NT2/D1 (cell line): Measurements from ENCODE around the gene IGFBPL1.
"Not testable (repeated sequence)": the region's sequence is repeated elsewhere in the genome, so short reads cannot be mapped to it uniquely, and the experiment has no call there.

Experiments
- DNase-seq: peaks from one replicate; pipeline ENCODE4 v3.0.0-alpha.2; 2011; ENCODE audit warnings: low read depth, low spot score
- H3K27me3 ChIP-seq: 2 replicates; pipeline ENCODE4 v1.6.0; 2011; ENCODE audit warnings: mild to moderate bottlenecking; ENCODE audit not compliant: insufficient read length, insufficient read depth
- H3K36me3 ChIP-seq: 2 replicates; pipeline ENCODE4 v1.6.1; 2011; ENCODE audit warnings: mild to moderate bottlenecking, low read length, mixed read lengths; ENCODE audit not compliant: insufficient read depth, insufficient read length
- H3K4me1 ChIP-seq: 2 replicates; pipeline ENCODE4 v1.5.1; 2011; ENCODE audit not compliant: insufficient read depth, insufficient read length
- H3K4me3 ChIP-seq: 2 replicates; pipeline ENCODE4 v1.5.1; 2011; ENCODE audit warnings: low read depth; ENCODE audit not compliant: insufficient read length
- H3K9ac ChIP-seq: 2 replicates; pipeline ENCODE4 v1.6.0; 2011; ENCODE audit warnings: low read depth; ENCODE audit not compliant: insufficient read length
- H3K9me3 ChIP-seq: 2 replicates; pipeline ENCODE4 v1.5.1; 2011; ENCODE audit warnings: mild to moderate bottlenecking, low read length; ENCODE audit not compliant: insufficient read depth
- SUZ12 ChIP-seq: IDR thresholded peaks from 2 replicates; pipeline ENCODE4 v1.6.1; 2011; ENCODE audit not compliant: insufficient read length, insufficient read depth; ENCODE audit errors: extremely low read depth
- YY1 ChIP-seq: IDR thresholded peaks from 2 replicates; pipeline ENCODE4 v1.6.1; 2011; ENCODE audit not compliant: insufficient read length, insufficient read depth
- ZNF274 ChIP-seq: IDR thresholded peaks from 2 replicates; pipeline ENCODE4 v1.6.1; 2011; ENCODE audit warnings: mild to moderate bottlenecking, low read depth, low read length

IGFBPL1 gene

GRCh38 chr9:38423973-38424843 is at the start of gene IGFBPL1:
TSS of gene IGFBPL1 (minus strand) at chr9:38424454. CDS start at chr9:38424424, 30 bp downstream.
- no peak for DNase-seq
- H3K9me3 ChIP-seq, result no peaks in the 10 kb centered on the region

GRCh38 chr9:38472583-38473249 is 48.5 kb upstream of the IGFBPL1 start:
- DNase-seq, H3K36me3 ChIP-seq, H3K9me3 ChIP-seq: not testable (repeated sequence)

More at GRCh38 chr9:38423973-38424843, at the start of gene IGFBPL1:
- peaks cover 24% of the 10 kb centered on the region for H3K27me3 ChIP-seq
- no peaks in the 10 kb centered on the region for H3K36me3 ChIP-seq
- H3K4me3 ChIP-seq, result peak within 1 kb of the TSS; percentile 67
- H3K4me1 ChIP-seq, result peaks cover 10% of the 10 kb centered on the region
- TF ChIP-seq YY1, result no peak
- no peak for TF ChIP-seq ZNF274
- no peak for TF ChIP-seq SUZ12
- H3K9ac ChIP-seq, result peak within 1 kb of the TSS; percentile 85

GRCh38 chr9:38467404-38467803 is 43.1 kb upstream of the IGFBPL1 start:
- Histone ChIP-seq H3K9me3 (peaks cover 6% of the 10 kb centered on the region; the same call in 1 of the 2 replicates), H3K36me3 (no peaks in the 10 kb centered on the region), H3K9ac (no peak overlapping the region), H3K27me3 (no peaks in the 10 kb centered on the region), H3K4me3 (no peak overlapping the region), H3K4me1 (no peaks in the 10 kb centered on the region)
- no peak for DNase-seq
- no peak for TF ChIP-seq SUZ12
- TF ChIP-seq YY1, result no peak
- no peak for TF ChIP-seq ZNF274

More at GRCh38 chr9:38472583-38473249, 48.5 kb upstream of the IGFBPL1 start:
- not testable (repeated sequence) for H3K4me1 ChIP-seq, H3K9ac ChIP-seq, H3K27me3 ChIP-seq, H3K4me3 ChIP-seq

- Histone ChIP-seq H3K36me3 (no peaks in the 10 kb centered on the region), H3K4me1 (no peaks in the 10 kb centered on the region), H3K4me3 (no peak overlapping the region), H3K27me3 (no peaks in the 10 kb centered on the region), H3K9ac (no peak overlapping the region), H3K9me3 (peaks cover 18% of the 10 kb centered on the region)
- no peak for DNase-seq
- no peak for TF ChIP-seq ZNF274
- no peak for TF ChIP-seq YY1
- TF ChIP-seq SUZ12, result no peak
Observed at GRCh38 chr9:38453835-38454234, 29.6 kb upstream of the IGFBPL1 start.

GRCh38 chr9:38451162-38451561 is 26.9 kb upstream of the IGFBPL1 start:
- Histone ChIP-seq H3K9me3 (peaks cover 18% of the 10 kb centered on the region), H3K4me1 (no peaks in the 10 kb centered on the region), H3K27me3 (no peaks in the 10 kb centered on the region), H3K9ac (no peak overlapping the region), H3K4me3 (no peak overlapping the region), H3K36me3 (no peaks in the 10 kb centered on the region)
- no peak for DNase-seq
- TF ChIP-seq ZNF274 (no peak), YY1 (no peak), SUZ12 (no peak)

GRCh38 chr9:38447703-38448102 is 23.4 kb upstream of the IGFBPL1 start:
- Histone ChIP-seq H3K36me3 (no peaks in the 10 kb centered on the region), H3K9me3 (peaks cover 18% of the 10 kb centered on the region), H3K27me3 (no peaks in the 10 kb centered on the region), H3K4me3 (no peak overlapping the region), H3K9ac (no peak overlapping the region), H3K4me1 (no peaks in the 10 kb centered on the region)
- no peak for DNase-seq
- TF ChIP-seq ZNF274, result no peak
- TF ChIP-seq YY1, result no peak
- TF ChIP-seq SUZ12, result no peak

- Histone ChIP-seq H3K36me3 (no peaks in the 10 kb centered on the region), H3K4me3 (no peak overlapping the region), H3K4me1 (no peaks in the 10 kb centered on the region), H3K27me3 (no peaks in the 10 kb centered on the region), H3K9ac (no peak overlapping the region), H3K9me3 (peaks cover under 1% of the 10 kb centered on the region; the same call in 1 of the 2 replicates)
- no peak for DNase-seq
- TF ChIP-seq SUZ12 (no peak), YY1 (no peak), ZNF274 (no peak)
Observed at GRCh38 chr9:38445154-38446043, 21.1 kb upstream of the IGFBPL1 start.
